Fibroblast of villous mesenchyme (primary cell): ENCODE data around the gene APP. TPM values are rescaled to one million over a fixed set of nuclear protein-coding genes. Genes with fewer than 3 reads are reported as not detected.

ENCODE experiments used
- DNase-seq: peaks from one replicate; pipeline ENCODE4 v3.0.0-alpha.2; 2010; ENCODE audit warnings: low read depth
- H3K4me3 ChIP-seq: 2 replicates; pipeline ENCODE4 v1.5.1; 2011; ENCODE audit warnings: low read depth, mild to moderate bottlenecking, low read length
- CTCF ChIP-seq: IDR thresholded peaks from 2 replicates; pipeline ENCODE4 v1.5.1; 2012; ENCODE audit warnings: low read depth, mild to moderate bottlenecking, low read length; ENCODE audit not compliant: insufficient read depth
- total RNA-seq: library from RNA; depleted of rRNA; stranded (reverse); fragments of >200 nt; gene quantifications from 2 replicates; pipeline ENCODE4 v1.2.3, GENCODE V29; 2012

APP gene
- total RNA-seq, 1 donor: 353 TPM

- no peak for TF ChIP-seq CTCF
- no peak overlapping the region for H3K4me3 ChIP-seq
- no peak for DNase-seq
Observed at GRCh38 chr21:25994758-25995163, 175.8 kb downstream of the APP start.

GRCh38 chr21:25988738-25989137 is 181.8 kb downstream of the APP start:
- DNase-seq: no peak
- H3K4me3 ChIP-seq: no peak overlapping the region
- TF ChIP-seq CTCF: no peak

- H3K4me3 ChIP-seq: no peak overlapping the region
- DNase-seq: no peak
- TF ChIP-seq CTCF: no peak
Observed at GRCh38 chr21:25987531-25987930, 183.0 kb downstream of the APP start.

- peak; percentile 34 for DNase-seq
- TF ChIP-seq CTCF: no peak
- H3K4me3 ChIP-seq: no peak overlapping the region
Observed at GRCh38 chr21:25986928-25987327, 183.6 kb downstream of the APP start.

GRCh38 chr21:25985990-25986389 is 184.6 kb downstream of the APP start:
- H3K4me3 ChIP-seq: no peak overlapping the region
- TF ChIP-seq CTCF: no peak
- no peak for DNase-seq

GRCh38 chr21:25984538-25984937 is 186.0 kb downstream of the APP start:
- no peak for TF ChIP-seq CTCF
- no peak for DNase-seq
- no peak overlapping the region for H3K4me3 ChIP-seq

- peak; percentile 24 for DNase-seq
- no peak overlapping the region for H3K4me3 ChIP-seq
- TF ChIP-seq CTCF: no peak
Observed at GRCh38 chr21:25983745-25984144, 186.8 kb downstream of the APP start.
